ENCODE data around the gene CDK5R2.

DNA sequence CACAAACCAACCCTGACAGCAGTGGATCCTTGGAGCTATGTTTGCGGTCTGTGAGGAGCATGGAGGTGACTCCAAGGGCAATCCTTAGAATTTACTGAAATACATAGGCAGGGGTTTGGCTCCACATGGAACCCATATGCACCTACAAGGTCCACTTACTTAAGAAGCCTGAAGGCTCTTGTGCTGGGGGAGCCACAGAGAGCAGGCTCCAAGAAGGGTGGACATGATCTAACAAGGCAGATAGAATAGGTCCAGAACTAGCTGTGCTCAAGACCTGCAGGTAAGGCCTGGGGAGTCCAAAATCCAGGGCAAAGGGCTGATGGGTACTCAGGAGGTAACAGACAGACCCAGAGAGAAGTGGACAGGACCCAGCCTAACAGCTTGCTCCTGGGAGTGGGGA lies 1.2 kb upstream of the CDK5R2 start:
- TF ChIP-seq, protein P1, sequence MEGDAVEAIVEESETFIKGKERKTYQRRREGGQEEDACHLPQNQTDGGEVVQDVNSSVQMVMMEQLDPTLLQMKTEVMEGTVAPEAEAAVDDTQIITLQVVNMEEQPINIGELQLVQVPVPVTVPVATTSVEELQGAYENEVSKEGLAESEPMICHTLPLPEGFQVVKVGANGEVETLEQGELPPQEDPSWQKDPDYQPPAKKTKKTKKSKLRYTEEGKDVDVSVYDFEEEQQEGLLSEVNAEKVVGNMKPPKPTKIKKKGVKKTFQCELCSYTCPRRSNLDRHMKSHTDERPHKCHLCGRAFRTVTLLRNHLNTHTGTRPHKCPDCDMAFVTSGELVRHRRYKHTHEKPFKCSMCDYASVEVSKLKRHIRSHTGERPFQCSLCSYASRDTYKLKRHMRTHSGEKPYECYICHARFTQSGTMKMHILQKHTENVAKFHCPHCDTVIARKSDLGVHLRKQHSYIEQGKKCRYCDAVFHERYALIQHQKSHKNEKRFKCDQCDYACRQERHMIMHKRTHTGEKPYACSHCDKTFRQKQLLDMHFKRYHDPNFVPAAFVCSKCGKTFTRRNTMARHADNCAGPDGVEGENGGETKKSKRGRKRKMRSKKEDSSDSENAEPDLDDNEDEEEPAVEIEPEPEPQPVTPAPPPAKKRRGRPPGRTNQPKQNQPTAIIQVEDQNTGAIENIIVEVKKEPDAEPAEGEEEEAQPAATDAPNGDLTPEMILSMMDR (CRISPR knock-in tag; IDR thresholded peaks at IDR 0.05): no peak
- no peak for TF ChIP-seq ZNF670 (CRISPR knock-in tag; IDR thresholded peaks at IDR 0.05; ENCODE audit: borderline replicate concordance)
- TF ChIP-seq, protein P2, sequence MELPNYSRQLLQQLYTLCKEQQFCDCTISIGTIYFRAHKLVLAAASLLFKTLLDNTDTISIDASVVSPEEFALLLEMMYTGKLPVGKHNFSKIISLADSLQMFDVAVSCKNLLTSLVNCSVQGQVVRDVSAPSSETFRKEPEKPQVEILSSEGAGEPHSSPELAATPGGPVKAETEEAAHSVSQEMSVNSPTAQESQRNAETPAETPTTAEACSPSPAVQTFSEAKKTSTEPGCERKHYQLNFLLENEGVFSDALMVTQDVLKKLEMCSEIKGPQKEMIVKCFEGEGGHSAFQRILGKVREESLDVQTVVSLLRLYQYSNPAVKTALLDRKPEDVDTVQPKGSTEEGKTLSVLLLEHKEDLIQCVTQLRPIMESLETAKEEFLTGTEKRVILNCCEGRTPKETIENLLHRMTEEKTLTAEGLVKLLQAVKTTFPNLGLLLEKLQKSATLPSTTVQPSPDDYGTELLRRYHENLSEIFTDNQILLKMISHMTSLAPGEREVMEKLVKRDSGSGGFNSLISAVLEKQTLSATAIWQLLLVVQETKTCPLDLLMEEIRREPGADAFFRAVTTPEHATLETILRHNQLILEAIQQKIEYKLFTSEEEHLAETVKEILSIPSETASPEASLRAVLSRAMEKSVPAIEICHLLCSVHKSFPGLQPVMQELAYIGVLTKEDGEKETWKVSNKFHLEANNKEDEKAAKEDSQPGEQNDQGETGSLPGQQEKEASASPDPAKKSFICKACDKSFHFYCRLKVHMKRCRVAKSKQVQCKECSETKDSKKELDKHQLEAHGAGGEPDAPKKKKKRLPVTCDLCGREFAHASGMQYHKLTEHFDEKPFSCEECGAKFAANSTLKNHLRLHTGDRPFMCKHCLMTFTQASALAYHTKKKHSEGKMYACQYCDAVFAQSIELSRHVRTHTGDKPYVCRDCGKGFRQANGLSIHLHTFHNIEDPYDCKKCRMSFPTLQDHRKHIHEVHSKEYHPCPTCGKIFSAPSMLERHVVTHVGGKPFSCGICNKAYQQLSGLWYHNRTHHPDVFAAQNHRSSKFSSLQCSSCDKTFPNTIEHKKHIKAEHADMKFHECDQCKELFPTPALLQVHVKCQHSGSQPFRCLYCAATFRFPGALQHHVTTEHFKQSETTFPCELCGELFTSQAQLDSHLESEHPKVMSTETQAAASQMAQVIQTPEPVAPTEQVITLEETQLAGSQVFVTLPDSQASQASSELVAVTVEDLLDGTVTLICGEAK (IDR thresholded peaks at IDR 0.05): no peak
- TF ChIP-seq, protein P2 (CRISPR knock-in tag; IDR thresholded peaks at IDR 0.05): no peak
- no peak for TF ChIP-seq NFRKB (IDR thresholded peaks at IDR 0.05)
